HepG2 (cell line): Measurements from ENCODE around the gene MEMO1. TPM values are rescaled to one million over a fixed set of nuclear protein-coding genes. Genes with fewer than 3 reads are reported as not detected.

Source experiments
- ATAC-seq: fragments of 200-7000 bp; cut with Tn5 transposase; 3 replicates; pipeline ENCODE4 v1.9.1; 2020; ENCODE audit warnings: mild to moderate bottlenecking, moderate library complexity
- BruUV-seq: library from RNA; stranded (reverse); fragments of 400-500 nt; replicated peaks from 2 replicates; lab custom pipeline; 2021; lab: Mats Ljungman, UMichigan
- CTCF ChIA-PET: fragments of 300-600 bp; formaldehyde crosslinking; extraction: SDS; loops from one replicate; lab custom pipeline; 2021; ENCODE audit warnings: low total read pairs, inconsistent platforms, low intra/inter-chr PET ratio; lab: Yijun Ruan, JAX
- POLR2A ChIA-PET: fragments of 350-600 bp; sonication (Branson Sonifier 250); formaldehyde crosslinking; loops from one replicate; lab custom pipeline; 2020; ENCODE audit warnings: antibody characterized with exemption, inconsistent platforms; lab: Yijun Ruan, JAX
- DNase-seq: peaks from one replicate; pipeline ENCODE4 v3.0.0-alpha.2; 2015; ENCODE audit warnings: low spot score
- FAIRE-seq: peaks from 3 replicates; lab custom pipeline; 2011; peaks lifted over from hg19 to GRCh38; lab: Jason Lieb, UNC
- H2AFZ ChIP-seq: one replicate; pipeline ENCODE4 v1.6.1; 2011; ENCODE audit warnings: low read length, inconsistent platforms
- H3K27ac ChIP-seq: fragments of 300-600 bp; 3 replicates; pipeline ENCODE4 v1.8.0; 2011; ENCODE audit warnings: mixed run types, mild to moderate bottlenecking, mixed read lengths, low read length, inconsistent platforms; ENCODE audit not compliant: insufficient read depth; ENCODE audit errors: extremely low read length
- H3K27me3 ChIP-seq, 2 experiments: fragments of 200-600 bp in 1 of 2; 2 replicates in 1 of 2; 3 replicates in 1 of 2; pipeline versions ENCODE4 v1.6.0 to v1.8.0; 2011; ENCODE audit warnings: low read length in 2 of 2, mild to moderate bottlenecking in 2 of 2, moderate library complexity in 2 of 2, inconsistent platforms in 1 of 2; ENCODE audit not compliant: insufficient read depth in 2 of 2, control insufficient read depth in 1 of 2
- H3K36me3 ChIP-seq, 2 experiments: fragments of 200-600 bp in 1 of 2; replicated peaks in 1 of 2; 2 replicates in 1 of 2; 3 replicates in 1 of 2; pipeline versions ENCODE4 v1.5.1 to v1.8.0; 2011; ENCODE audit warnings: low read length in 2 of 2, inconsistent platforms in 1 of 2; ENCODE audit not compliant: insufficient read depth in 2 of 2, control insufficient read depth in 1 of 2
- H3K4me1 ChIP-seq: 2 replicates; pipeline ENCODE4 v1.5.1; 2012; ENCODE audit warnings: low read length, inconsistent platforms; ENCODE audit not compliant: insufficient read depth
- H3K4me2 ChIP-seq: 2 replicates; pipeline ENCODE4 v1.6.0; 2011; ENCODE audit warnings: low read depth, low read length, inconsistent platforms
- H3K4me3 ChIP-seq, 3 experiments: fragments of 200-600 bp in 1 of 3; sonication (generic), shearing (Covaris generic) in 1 of 3; replicated peaks in 1 of 3; 2 replicates each; pipeline ENCODE4 v1.5.1; 2011 to 2016; ENCODE audit warnings: low read length in 3 of 3, inconsistent platforms in 2 of 3, low read depth in 2 of 3, mild to moderate bottlenecking in 2 of 3, control low read depth in 1 of 3, mixed read lengths in 1 of 3; ENCODE audit not compliant: insufficient read depth in 1 of 3
- H3K79me2 ChIP-seq: one replicate; pipeline ENCODE4 v1.6.1; 2011; ENCODE audit warnings: low read length, inconsistent platforms; ENCODE audit not compliant: insufficient read depth
- H3K9ac ChIP-seq: 2 replicates; pipeline ENCODE4 v1.6.0; 2011; ENCODE audit warnings: mild to moderate bottlenecking, low read depth, low read length, inconsistent platforms; ENCODE audit not compliant: insufficient read depth
- H3K9me3 ChIP-seq: 2 replicates; pipeline ENCODE4 v1.5.1; 2012; ENCODE audit warnings: mild to moderate bottlenecking, low read length
- H4K20me1 ChIP-seq: 2 replicates; pipeline ENCODE4 v1.6.0; 2011; ENCODE audit warnings: inconsistent platforms, mild to moderate bottlenecking, low read length, moderate library complexity; ENCODE audit not compliant: insufficient read depth
- ARNT2 ChIP-seq: sonication (generic); formaldehyde crosslinking; IDR thresholded peaks from 2 replicates; pipeline ENCODE4 v1.8.0; 2022; ENCODE audit warnings: mild to moderate bottlenecking, low read depth, missing genetic modification reagents, moderate library complexity
- SRY ChIP-seq: sonication (generic); formaldehyde crosslinking; IDR thresholded peaks from 2 replicates; pipeline ENCODE4 v1.8.0; 2022; ENCODE audit warnings: mild to moderate bottlenecking, missing genetic modification reagents
- ZNF124 ChIP-seq: sonication (generic); formaldehyde crosslinking; IDR thresholded peaks from 2 replicates; pipeline ENCODE4 v1.4.0; 2020; ENCODE audit warnings: missing genetic modification reagents
- ZNF207 ChIP-seq: fragments of 450-650 bp; IDR thresholded peaks from 2 replicates; pipeline ENCODE4 v1.6.1; 2016; ENCODE audit warnings: antibody characterized with exemption, borderline replicate concordance
- WGBS: methylation state at CpG from one replicate; pipeline ENCODE4 v1.1.6; 2017; ENCODE audit warnings: low lambda C conversion rate; 5-methylcytosine and 5-hydroxymethylcytosine counted together
- in situ Hi-C: cut with HindIII; loops from 2 replicates; pipeline ENCODE4 v1.10.0; 2017; ENCODE audit warnings: low pct_unique_long_range_greater_than_20kb; ENCODE audit not compliant: extremely low pct_ligation_motif_present
- intact Hi-C: fragments of 100-400 bp; cut with micrococcal nuclease; formaldehyde crosslinking; loops from one replicate; pipeline ENCODE4 v1.10.0; 2022; ENCODE audit not compliant: unreplicated experiment
- polyA plus RNA-seq, 8 experiments: library from polyadenylated mRNA; depleted of rRNA in 3 of 8; stranded (reverse) in 7 of 8; unstranded in 1 of 8; fragments of >200 nt; fragmentation: Illumina TruSeq in 4 of 8; extraction: Trizol in 4 of 8; gene quantifications; 2 replicates each; pipeline versions ENCODE4 v1.2.1 to v1.2.3, GENCODE V29; 2011 to 2016; ENCODE audit warnings: low read depth in 4 of 8, missing spikeins in 1 of 8, mixed read lengths in 1 of 8; ENCODE audit not compliant: insufficient read depth in 1 of 8
- total RNA-seq, 5 experiments: library from RNA; depleted of rRNA; stranded (reverse); fragments of >200 nt; fragmentation: Illumina TruSeq; extraction: Trizol; gene quantifications; 2 replicates each; pipeline ENCODE4 v1.2.3, GENCODE V29; 2016; ENCODE audit warnings: low read depth in 1 of 5
- TF ChIP-seq, protein P1 (sequence below): sonication (generic); formaldehyde crosslinking; IDR thresholded peaks from 2 replicates; pipeline ENCODE4 v1.4.0; 2020; ENCODE audit warnings: low read depth, mild to moderate bottlenecking, missing genetic modification reagents
- TF ChIP-seq, protein P2 (sequence below): sonication (generic); formaldehyde crosslinking; conservative IDR thresholded peaks from 2 replicates; pipeline ENCODE4 v1.4.0; 2020; ENCODE audit warnings: missing genetic modification reagents
- TF ChIP-seq, protein P3 (sequence below), 2 experiments: fragments of 450-650 bp in 1 of 2; sonication (generic) in 1 of 2; formaldehyde crosslinking in 1 of 2; IDR thresholded peaks; 2 replicates each; pipeline versions ENCODE4 v1.6.1 to v1.8.0; 2016 to 2022; ENCODE audit warnings: antibody characterized with exemption in 1 of 2, mild to moderate bottlenecking in 1 of 2, missing genetic modification reagents in 1 of 2
- TF ChIP-seq, protein P4 (sequence below): sonication (generic); formaldehyde crosslinking; IDR thresholded peaks from 2 replicates; pipeline ENCODE4 v1.5.0; 2020; ENCODE audit warnings: mild to moderate bottlenecking, missing genetic modification reagents, borderline replicate concordance

Gene MEMO1
- total and polyA plus RNA-seq, 2 of the 13 experiments (the other 11 are each of a cell fraction or from before 2014, with no cell fraction given) = 69.8 to 81.6 TPM

DNA sequence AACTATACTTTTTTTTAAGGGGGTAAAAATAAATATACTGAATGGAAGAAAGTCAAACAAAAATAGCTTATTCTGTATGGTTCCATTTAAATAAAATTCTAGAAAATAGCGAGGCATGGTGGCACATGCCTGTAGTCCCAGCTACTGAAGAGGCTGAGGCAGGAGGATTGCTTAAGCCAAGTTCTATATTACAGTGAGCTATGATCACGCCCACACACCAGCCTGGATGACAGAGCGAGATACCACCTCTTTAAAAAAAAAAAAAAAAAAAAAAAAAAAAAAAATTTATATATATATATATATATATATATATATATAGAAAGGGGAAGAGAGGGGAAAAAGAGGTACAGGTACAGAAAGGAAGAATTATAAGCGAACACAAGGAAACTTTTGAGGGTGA lies 77.7 kb downstream of the MEMO1 start:
- BruUV-seq = no TSS peak
- Histone ChIP-seq H3K4me1 (no peaks in the 10 kb centered on the region), H3K27me3 (no peaks in the 10 kb centered on the region), H3K27ac (no peak overlapping the region), H3K36me3 (peaks cover 0 to 8% of the 10 kb centered on the region in 2 experiments; a peak in 4 of 5 replicates), H3K9me3 (no peaks in the 10 kb centered on the region), H4K20me1 (no peaks in the 10 kb centered on the region), H3K9ac (no peak overlapping the region), H3K4me3 (no peak overlapping the region), H3K79me2 (peaks cover 7% of the 10 kb centered on the region), H3K4me2 (no peak overlapping the region), H2AFZ (no peak overlapping the region)
- ATAC-seq (no peak), FAIRE-seq (no peak), DNase-seq (no peak)
- 95% methylated on average over 4 of the region's 4 CpGs for WGBS
- in situ Hi-C loops (no loop called here), intact Hi-C loops (no loop called here)
- ChIA-PET POLR2A (no interaction called here), CTCF (no interaction called here)
- TF ChIP-seq SRY (CRISPR knock-in tag) (no peak), ZNF124 (CRISPR knock-in tag) (no peak), ZNF207 (no peak), ARNT2 (CRISPR knock-in tag) (no peak)
- TF ChIP-seq, protein P1, sequence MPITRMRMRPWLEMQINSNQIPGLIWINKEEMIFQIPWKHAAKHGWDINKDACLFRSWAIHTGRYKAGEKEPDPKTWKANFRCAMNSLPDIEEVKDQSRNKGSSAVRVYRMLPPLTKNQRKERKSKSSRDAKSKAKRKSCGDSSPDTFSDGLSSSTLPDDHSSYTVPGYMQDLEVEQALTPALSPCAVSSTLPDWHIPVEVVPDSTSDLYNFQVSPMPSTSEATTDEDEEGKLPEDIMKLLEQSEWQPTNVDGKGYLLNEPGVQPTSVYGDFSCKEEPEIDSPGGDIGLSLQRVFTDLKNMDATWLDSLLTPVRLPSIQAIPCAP (CRISPR knock-in tag) = no peak
- TF ChIP-seq, protein P2, sequence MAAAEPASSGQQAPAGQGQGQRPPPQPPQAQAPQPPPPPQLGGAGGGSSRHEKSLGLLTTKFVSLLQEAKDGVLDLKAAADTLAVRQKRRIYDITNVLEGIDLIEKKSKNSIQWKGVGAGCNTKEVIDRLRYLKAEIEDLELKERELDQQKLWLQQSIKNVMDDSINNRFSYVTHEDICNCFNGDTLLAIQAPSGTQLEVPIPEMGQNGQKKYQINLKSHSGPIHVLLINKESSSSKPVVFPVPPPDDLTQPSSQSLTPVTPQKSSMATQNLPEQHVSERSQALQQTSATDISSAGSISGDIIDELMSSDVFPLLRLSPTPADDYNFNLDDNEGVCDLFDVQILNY (CRISPR knock-in tag) = no peak
- TF ChIP-seq, protein P3, sequence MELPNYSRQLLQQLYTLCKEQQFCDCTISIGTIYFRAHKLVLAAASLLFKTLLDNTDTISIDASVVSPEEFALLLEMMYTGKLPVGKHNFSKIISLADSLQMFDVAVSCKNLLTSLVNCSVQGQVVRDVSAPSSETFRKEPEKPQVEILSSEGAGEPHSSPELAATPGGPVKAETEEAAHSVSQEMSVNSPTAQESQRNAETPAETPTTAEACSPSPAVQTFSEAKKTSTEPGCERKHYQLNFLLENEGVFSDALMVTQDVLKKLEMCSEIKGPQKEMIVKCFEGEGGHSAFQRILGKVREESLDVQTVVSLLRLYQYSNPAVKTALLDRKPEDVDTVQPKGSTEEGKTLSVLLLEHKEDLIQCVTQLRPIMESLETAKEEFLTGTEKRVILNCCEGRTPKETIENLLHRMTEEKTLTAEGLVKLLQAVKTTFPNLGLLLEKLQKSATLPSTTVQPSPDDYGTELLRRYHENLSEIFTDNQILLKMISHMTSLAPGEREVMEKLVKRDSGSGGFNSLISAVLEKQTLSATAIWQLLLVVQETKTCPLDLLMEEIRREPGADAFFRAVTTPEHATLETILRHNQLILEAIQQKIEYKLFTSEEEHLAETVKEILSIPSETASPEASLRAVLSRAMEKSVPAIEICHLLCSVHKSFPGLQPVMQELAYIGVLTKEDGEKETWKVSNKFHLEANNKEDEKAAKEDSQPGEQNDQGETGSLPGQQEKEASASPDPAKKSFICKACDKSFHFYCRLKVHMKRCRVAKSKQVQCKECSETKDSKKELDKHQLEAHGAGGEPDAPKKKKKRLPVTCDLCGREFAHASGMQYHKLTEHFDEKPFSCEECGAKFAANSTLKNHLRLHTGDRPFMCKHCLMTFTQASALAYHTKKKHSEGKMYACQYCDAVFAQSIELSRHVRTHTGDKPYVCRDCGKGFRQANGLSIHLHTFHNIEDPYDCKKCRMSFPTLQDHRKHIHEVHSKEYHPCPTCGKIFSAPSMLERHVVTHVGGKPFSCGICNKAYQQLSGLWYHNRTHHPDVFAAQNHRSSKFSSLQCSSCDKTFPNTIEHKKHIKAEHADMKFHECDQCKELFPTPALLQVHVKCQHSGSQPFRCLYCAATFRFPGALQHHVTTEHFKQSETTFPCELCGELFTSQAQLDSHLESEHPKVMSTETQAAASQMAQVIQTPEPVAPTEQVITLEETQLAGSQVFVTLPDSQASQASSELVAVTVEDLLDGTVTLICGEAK (IDR thresholded peaks at IDR 0.05) = no peak
- TF ChIP-seq, protein P3 (CRISPR knock-in tag; IDR thresholded peaks at IDR 0.05) = no peak
- TF ChIP-seq, protein P4, sequence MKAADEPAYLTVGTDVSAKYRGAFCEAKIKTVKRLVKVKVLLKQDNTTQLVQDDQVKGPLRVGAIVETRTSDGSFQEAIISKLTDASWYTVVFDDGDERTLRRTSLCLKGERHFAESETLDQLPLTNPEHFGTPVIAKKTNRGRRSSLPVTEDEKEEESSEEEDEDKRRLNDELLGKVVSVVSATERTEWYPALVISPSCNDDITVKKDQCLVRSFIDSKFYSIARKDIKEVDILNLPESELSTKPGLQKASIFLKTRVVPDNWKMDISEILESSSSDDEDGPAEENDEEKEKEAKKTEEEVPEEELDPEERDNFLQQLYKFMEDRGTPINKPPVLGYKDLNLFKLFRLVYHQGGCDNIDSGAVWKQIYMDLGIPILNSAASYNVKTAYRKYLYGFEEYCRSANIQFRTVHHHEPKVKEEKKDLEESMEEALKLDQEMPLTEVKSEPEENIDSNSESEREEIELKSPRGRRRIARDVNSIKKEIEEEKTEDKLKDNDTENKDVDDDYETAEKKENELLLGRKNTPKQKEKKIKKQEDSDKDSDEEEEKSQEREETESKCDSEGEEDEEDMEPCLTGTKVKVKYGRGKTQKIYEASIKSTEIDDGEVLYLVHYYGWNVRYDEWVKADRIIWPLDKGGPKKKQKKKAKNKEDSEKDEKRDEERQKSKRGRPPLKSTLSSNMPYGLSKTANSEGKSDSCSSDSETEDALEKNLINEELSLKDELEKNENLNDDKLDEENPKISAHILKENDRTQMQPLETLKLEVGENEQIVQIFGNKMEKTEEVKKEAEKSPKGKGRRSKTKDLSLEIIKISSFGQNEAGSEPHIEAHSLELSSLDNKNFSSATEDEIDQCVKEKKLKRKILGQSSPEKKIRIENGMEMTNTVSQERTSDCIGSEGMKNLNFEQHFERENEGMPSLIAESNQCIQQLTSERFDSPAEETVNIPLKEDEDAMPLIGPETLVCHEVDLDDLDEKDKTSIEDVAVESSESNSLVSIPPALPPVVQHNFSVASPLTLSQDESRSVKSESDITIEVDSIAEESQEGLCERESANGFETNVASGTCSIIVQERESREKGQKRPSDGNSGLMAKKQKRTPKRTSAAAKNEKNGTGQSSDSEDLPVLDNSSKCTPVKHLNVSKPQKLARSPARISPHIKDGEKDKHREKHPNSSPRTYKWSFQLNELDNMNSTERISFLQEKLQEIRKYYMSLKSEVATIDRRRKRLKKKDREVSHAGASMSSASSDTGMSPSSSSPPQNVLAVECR = no peak
